Measurements from ENCODE around the gene IGSF10.

Gene IGSF10

GRCh38 chr3:151412989-151413388 is 47.9 kb downstream of the IGSF10 start:
- DNase-seq: no peak
